GM19035 (cell line): ENCODE results near the gene THSD7A.
A peak's percentile ranks its signal among the peaks of the same experiment; 100 is the strongest.
"Not testable (repeated sequence)": the region's sequence is repeated elsewhere in the genome, so short reads cannot be mapped to it uniquely, and the experiment has no call there.

Source experiments
- ATAC-seq: cut with Tn5 transposase; IDR thresholded peaks from one replicate; pipeline ENCODE4 v1.9.1; 2021; ENCODE audit not compliant: unreplicated experiment

THSD7A gene

DNA sequence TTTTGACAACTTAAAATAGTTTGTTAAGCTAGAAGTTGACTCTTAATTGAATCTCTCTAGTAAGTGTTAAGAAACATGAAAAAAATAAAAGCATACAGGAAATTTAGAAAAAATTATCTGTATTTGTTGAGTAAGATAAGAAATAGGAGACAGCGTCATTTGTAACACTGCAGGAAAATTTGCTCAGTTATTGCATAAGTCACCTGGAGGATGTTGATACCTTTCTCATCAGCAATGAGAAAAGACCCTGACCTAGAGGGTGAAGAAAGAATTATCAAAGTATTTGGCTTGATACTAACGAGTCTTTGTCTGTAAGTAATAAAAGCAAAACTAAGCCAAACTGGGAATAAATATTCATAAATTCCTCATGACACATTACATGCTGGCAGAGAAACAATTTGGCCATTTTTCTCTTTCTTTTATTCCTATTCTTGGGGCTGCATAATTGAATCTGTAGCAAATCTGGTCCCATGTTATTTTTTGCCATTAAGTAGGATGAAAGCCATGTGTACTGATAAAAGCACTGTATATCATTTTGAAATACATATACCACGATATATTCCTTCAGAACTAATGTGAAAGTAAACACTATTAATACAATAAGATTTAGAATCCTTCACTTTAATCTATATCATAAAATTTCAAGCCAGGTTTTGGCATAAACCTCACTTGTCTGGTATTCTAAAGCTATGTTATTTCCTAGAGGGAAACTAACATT, 362.8 kb downstream of the THSD7A start:
- ATAC-seq = no peak

DNA sequence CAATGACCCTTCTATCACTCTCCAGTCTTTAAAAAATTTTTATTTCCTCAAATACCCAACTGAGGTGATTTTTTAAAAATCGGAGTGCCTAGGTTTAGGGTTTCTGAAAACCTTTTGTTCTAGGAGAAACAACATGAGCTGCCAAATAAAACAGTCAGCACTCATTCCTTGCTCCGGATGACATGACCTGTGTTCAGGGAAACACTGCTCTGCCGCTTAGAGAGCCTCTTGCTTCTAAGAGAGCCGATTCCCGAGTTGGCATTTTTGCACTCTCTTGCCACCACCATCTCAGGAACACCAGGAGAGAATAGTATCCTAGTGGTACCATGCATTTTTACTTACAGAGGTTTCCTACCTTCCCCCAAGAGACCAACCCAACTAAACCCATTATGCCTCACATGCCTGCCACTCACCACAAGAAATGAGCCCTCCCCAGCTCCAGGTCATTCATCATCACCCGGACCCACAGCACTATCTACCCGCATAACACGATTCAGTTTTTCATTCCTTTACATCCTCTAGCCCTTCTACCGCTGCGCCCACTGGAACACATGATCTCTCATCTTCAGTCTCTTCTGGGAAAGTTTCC, 365.4 kb downstream of the THSD7A start:
- ATAC-seq = no peak

DNA sequence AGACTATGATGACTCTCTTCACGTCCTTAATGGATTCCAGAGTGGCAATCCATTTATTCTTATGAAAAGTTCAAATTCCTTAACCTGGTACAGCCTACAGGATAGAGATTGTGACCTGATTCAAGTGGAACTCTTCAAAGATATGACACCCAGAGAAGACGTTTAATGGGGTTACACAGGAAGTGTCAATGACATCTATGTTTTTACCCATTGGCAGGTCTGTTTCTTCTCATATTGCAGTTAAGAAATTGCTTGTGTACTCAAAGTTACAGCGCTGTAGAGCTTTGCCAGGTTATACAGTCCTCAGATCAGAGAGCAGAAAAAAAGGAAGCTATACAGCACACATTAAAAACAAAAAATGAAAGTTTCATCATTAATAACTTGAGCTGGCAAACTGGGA, 367.4 kb downstream of the THSD7A start:
- no peak for ATAC-seq

DNA sequence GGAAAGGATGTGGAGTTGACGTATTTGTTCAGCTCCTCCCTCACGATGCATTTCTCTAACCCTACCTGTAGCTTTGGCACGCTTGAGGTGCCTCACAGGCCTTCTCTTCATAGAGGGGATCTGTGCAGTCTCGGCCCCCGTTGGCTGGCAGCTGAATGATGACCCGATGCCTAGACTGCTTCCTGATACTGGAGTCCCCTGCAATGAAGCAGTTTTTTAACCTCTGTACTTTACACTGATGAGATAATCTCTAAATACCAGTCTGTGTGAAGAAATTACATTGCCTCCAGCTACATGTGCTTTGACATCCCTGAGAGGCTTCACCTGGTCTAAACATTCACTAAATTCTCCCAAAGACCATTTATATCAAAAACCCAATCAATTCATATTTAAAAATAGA, 370.1 kb downstream of the THSD7A start:
- ATAC-seq = no peak

- no peak for ATAC-seq
These were observed 373.1 kb downstream of the THSD7A start for GRCh38 chr7:11458736-11459483.

DNA sequence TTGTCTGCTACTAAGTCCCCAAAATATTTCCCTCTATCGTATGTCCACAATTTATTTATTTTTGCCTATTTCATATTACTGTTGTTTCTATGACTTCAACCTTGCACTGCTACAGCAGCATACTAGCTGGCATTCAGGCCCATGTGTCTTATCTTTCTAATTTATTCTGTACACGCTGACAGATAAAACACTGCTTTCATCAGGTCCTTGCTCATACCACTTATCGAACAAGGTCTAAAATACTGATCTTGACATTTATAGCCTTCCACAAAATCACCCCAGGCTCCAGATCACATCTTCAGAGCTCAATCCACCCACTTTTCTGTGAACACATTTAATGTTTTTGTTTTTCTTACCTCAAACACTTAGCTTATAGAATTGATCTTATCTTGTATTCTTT, 374.6 kb downstream of the THSD7A start:
- ATAC-seq = no peak

DNA sequence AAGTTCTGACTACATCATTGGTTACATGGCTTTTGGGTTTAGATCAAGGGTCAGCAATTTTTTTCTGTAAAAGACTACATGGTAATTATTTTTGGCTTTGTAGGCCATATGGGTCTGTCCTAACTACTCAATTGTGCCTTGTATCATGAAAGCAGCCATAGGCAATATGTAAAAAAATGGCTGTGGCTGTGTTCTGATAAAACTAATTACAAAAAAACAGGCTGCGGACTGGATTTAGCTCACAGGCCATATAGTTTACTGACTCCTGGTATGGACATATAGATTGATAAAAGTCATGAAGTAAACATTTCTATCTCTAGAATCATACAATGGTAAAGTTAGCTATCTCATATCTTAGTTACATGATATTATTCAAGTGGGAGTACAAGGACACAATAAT, 375.4 kb downstream of the THSD7A start:
- ATAC-seq = no peak

DNA sequence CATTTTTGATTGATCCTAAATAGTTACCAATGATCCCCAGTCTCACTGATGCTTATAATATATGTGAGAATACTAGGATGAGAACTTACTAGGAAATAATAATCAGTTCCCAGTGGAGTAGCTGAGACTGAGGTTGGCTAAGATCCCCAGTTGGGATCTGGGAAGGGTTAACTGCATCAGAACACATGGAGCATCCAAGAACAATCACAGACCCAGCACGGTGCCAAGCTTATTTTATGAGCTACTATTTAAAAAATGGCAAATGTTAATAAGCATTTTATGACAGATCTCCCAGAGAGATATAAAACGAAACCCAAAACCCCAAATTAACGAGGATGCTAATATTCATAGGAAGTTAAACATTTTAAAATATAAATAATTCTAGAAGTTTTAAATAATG, 379.5 kb downstream of the THSD7A start:
- ATAC-seq = no peak

GRCh38 chr7:11450281-11450680, 381.7 kb downstream of the THSD7A start:
- ATAC-seq = no peak

GRCh38 chr7:11449316-11449715, 382.7 kb downstream of the THSD7A start:
- no peak for ATAC-seq

DNA sequence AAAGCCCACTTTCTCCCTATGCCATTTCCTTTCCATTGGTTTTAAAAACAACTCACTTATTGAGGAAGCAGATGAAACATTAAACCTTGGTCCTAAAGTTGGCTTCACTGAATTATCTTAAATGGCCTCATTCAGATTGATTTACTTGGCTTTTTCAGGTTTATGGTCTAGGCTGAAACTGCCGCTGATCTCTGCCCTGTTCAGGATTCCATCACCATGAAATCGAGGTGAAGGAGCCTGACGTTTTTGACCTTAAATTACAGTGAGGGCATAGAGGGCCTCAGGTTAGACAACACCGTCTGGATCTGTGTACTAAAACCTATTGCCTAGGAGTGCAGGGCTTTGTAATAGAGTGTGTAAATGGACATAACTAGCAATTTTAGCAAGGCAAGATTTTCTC, 383.7 kb downstream of the THSD7A start:
- ATAC-seq = no peak

DNA sequence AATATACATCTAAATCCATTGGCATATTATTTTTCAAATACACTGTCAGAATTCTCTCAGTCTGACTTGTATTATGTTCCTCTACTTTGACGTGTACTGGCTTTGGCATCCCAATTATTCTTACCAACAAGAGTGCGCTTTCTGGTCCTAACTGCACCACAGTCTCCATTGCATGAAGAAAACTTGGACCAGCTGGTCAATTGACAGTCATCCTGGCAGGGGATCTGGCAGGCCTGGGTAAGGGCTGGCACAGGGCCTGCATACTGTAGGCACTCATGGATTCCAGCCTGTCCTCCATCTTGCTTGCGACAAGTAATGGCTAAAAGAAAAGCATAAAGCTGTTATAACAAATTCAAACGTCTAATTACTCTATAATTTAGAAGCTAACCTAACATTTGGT, 384.9 kb downstream of the THSD7A start:
- ATAC-seq = no peak

DNA sequence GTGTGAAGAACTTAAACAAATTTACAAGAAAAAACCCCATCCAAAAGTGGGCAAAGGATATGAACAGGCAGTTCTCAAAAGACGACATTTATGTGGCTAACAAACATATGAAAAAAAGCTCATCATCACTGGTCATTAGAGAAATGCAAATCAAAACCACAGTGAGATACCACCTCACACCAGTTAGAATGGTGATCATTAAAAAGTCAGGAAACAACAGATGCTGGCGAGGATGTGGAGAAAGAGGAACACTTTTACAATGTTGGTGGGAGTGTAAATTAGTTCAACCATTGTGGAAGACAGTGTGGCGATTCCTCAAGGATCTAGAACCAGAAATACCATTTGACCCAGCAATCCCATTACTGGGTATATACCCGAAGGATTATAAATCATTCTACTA, 388.1 kb downstream of the THSD7A start:
- ATAC-seq = not testable (repeated sequence)

- ATAC-seq = no peak
These were observed 394.0 kb downstream of the THSD7A start for GRCh38 chr7:11437994-11438393.

DNA sequence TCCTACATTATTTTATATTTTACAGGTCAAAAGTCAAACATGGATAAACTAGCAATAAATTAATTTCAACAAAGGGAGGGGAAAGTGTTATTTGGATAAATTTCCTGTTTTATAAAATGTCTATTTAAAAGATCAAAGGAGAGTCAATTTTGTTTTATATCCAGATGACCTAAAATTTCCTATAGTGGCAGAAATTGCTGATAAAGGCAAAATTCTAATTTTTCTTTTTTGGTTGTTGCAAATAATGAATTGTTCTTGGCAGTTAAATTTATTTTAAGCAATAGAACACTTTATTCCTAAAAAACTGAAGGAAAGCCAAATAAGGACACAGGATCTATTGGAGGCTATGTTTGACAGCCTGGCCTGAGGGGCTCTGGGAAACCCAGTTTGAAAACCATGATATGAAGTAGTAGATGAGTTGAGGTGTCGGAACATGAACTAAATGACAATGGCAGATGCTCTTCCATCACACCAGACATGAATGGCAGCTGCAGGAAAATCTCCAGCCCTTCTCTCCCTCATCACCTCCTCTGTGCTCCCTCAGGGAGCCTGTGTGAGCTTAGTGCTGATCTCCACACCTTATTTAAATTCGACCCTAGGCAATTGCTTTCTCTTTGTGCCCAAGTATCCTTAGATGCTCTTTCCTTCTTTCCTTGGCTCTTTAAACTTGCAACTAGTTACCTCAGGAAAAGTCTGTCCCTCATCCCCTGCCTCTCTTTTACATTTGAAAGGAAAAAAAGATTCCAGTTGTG, 395.0 kb downstream of the THSD7A start:
- ATAC-seq = no peak

GRCh38 chr7:11436316-11436715, 395.7 kb downstream of the THSD7A start:
- no peak for ATAC-seq

- no peak for ATAC-seq
These were observed 397.6 kb downstream of the THSD7A start for GRCh38 chr7:11434366-11434765.

DNA sequence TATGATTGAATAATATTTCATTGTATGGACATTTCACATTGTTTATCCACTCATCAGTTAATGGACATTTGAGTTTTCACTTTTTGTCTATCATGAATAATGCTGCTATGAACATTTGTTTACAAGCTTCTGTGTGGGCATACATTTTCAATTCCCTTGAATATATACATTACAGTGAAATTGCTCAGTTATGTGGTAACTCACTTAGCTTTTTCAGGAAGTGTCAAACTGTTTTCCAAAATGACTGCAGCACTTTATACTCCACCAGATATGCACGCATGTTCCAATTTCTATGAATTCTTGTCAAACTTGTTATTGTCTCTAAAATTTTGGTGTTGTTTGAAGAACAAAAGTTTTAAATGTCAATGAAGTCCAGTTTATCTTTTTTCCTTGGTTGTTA, 401.2 kb downstream of the THSD7A start:
- ATAC-seq = no peak

DNA sequence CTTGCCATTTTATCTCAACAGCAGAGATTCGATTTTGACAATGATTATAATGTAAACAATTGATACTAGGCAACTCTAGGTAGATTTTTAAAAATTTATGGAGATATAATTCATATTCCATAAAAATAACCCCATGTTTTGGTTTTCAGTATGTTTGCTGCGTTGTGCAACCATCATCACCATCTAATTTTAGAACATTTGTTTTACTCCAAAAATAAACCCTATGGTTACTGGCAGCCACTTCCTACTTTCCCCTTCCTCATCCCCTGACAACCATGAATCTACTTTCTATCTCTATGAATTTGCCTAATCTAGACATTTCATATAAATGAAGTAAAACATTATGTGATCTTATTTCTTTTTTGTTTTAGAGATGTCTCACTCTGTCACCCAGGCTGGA, 401.9 kb downstream of the THSD7A start:
- no peak for ATAC-seq

DNA sequence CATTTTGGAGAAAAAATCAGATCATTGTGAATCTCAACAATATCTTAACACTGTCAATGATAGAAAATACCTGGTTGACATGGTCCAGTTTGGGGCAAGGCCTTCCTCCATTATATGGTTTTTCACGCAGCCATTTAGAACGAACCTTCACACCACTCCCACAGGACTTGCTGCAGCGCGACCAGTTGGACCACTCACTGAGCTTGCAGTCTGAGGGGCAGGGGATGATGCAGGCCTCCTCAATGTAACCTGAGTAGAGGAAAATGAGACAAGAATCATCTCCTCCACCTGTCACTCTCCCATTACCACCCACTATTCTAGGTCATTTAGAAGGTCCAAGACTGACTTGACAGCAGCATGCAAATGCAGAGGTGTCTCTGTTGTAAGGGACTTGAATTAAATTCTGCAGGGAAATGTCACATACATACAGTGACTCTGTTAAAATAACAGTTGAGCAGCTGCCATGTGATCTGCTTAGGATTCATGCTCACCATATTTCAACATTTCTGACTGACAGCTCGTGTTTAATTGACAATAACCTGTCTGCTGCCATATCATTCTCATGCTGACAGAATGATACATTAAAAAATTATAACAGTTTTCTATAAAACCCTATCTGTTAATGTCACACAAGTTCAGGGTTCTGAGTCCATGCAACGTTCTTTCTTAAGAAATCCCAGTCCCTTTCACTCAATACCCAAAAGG, 403.0 kb downstream of the THSD7A start:
- no peak for ATAC-seq

DNA sequence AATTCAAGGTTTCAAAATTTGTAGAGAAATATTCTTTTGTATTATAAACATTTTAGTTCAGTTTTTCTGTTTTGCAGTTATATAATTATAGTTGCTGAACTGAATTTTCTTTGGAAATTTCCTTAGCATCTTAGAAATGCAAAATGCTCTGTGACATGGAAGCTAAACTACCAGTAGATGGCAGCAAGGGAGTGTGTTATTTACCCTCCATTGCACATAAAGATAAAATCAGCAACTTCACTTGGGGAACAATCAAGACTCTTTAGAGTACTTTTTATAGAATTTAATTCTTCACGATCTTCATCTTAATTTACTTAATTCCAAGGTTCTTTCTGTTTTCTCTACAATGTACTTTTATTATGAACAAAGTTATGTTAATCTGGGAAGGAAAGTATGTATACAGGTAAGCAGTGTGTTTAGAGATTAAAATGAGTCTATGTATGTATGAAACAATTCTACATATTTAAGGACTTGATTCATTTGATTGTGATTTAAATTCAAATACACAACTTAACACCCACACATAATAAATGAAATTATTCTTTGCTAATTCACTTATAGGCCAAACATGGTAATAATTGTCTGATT, 404.2 kb downstream of the THSD7A start:
- peak; percentile 60 for ATAC-seq
